Right lobe of liver (tissue), 4 donors: ENCODE measurements around the gene DEFB132.

Experiments used
- POLR2A ChIP-seq: fragments of 450-650 bp; IDR thresholded peaks from one replicate; pipeline ENCODE4 v1.6.1; 2017; ENCODE audit warnings: antibody characterized with exemption, mild to moderate bottlenecking
- TF ChIP-seq, protein P1 (sequence below), 4 donors: fragments of 200-600 bp in 3 of 4; fragments of 450-650 bp in 1 of 4; IDR thresholded peaks; one replicate each; pipeline versions ENCODE4 v1.5.1 to v1.8.0; 2016 to 2022; ENCODE audit warnings: antibody characterized with exemption in 4 of 4, mild to moderate bottlenecking in 2 of 4
- donor health status: DM: no; HTN: no; CAD: no.
- donor health status: DM: no; HTN: no; CAD: no.
- donor health status: DM: no; HTN: yes; CAD: no.

DNA sequence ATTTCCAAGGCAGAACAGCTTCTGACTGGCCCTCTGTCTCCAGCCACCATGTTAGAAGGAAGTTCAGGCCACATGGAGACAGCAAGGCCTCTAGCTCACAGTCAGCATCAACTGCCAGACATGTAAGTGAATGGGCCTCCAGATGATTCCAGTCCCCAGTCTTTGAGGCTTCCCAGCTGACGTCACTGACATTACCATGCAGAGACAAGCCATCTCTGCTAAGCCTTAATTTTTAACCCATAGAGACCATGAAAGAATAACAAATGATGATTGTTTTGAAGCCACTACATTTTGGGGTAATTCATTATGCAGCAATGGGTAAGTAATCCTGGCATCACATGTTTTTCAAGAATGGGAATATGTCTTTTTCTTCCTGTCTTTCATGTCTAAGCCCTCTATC, 41.7 kb upstream of the DEFB132 start:
- TF ChIP-seq, protein P1, sequence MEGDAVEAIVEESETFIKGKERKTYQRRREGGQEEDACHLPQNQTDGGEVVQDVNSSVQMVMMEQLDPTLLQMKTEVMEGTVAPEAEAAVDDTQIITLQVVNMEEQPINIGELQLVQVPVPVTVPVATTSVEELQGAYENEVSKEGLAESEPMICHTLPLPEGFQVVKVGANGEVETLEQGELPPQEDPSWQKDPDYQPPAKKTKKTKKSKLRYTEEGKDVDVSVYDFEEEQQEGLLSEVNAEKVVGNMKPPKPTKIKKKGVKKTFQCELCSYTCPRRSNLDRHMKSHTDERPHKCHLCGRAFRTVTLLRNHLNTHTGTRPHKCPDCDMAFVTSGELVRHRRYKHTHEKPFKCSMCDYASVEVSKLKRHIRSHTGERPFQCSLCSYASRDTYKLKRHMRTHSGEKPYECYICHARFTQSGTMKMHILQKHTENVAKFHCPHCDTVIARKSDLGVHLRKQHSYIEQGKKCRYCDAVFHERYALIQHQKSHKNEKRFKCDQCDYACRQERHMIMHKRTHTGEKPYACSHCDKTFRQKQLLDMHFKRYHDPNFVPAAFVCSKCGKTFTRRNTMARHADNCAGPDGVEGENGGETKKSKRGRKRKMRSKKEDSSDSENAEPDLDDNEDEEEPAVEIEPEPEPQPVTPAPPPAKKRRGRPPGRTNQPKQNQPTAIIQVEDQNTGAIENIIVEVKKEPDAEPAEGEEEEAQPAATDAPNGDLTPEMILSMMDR (IDR thresholded peaks at IDR 0.05), result no peak
- TF ChIP-seq POLR2A, result no peak
